ENCODE data around the gene GAL3ST3.

- TF ChIP-seq CTCF (IDR thresholded peaks at IDR 0.05) (no peak), POLR2A (IDR thresholded peaks at IDR 0.05) (no peak), EP300 (IDR thresholded peaks at IDR 0.05) (no peak)
Measured at GRCh38 chr11:66068923-66069714, 20.2 kb upstream of the GAL3ST3 start.

Data from ovary (tissue), 3 donors.